SK-N-SH (cell line): ENCODE measurements around the gene CASP12. TPM values are rescaled to one million over a fixed set of nuclear protein-coding genes. Genes with fewer than 3 reads are reported as not detected.

ENCODE experiments used
- CTCF ChIA-PET: fragments of 300-600, 350-600 bp; formaldehyde crosslinking; extraction: SDS; loops from one replicate; lab custom pipeline; 2021; lab: Yijun Ruan, JAX
- POLR2A ChIA-PET: fragments of 350-600 bp; sonication (Branson Sonifier 250); formaldehyde crosslinking; extraction: SDS; loops from one replicate; lab custom pipeline; 2020; ENCODE audit warnings: antibody characterized with exemption, inconsistent platforms; lab: Yijun Ruan, JAX
- DNase-seq: peaks from one replicate; pipeline ENCODE4 v3.0.0; 2012
- H2AFZ ChIP-seq: fragments of 200-600 bp; sonication (generic); 2 replicates; pipeline ENCODE4 v1.8.1; 2016; ENCODE audit warnings: antibody characterized with exemption, mild to moderate bottlenecking, low read depth
- H3F3A ChIP-seq: fragments of 200-600 bp; sonication (generic); replicated peaks from 2 replicates; pipeline ENCODE3; 2016; ENCODE audit warnings: antibody characterized with exemption, mild to moderate bottlenecking; ENCODE audit not compliant: insufficient read depth
- H3K27ac ChIP-seq, 2 experiments: fragments of 200-500 bp in 1 of 2; fragments of 200-600 bp in 1 of 2; sonication (Bioruptor generic) in 1 of 2; sonication (generic), shearing (Covaris generic) in 1 of 2; 2 replicates each; pipeline versions ENCODE4 v1.5.1 to v1.6.1; 2014 to 2016; ENCODE audit warnings: low read depth in 2 of 2, inconsistent platforms in 1 of 2, low read length in 1 of 2, mild to moderate bottlenecking in 1 of 2, mixed read lengths in 1 of 2
- H3K27me3 ChIP-seq: fragments of 200-600 bp; sonication (generic), shearing (Covaris generic); 2 replicates; pipeline ENCODE4 v1.6.1; 2016; ENCODE audit warnings: mixed run types; ENCODE audit not compliant: insufficient read depth
- H3K36me3 ChIP-seq, 2 experiments: fragments of 200-500 bp in 1 of 2; fragments of 200-600 bp in 1 of 2; sonication (Bioruptor generic) in 1 of 2; sonication (generic) in 1 of 2; replicated peaks in 1 of 2; 2 replicates each; pipeline versions ENCODE3 to v1.5.1; 2014 to 2016; ENCODE audit warnings: low read length in 1 of 2, mild to moderate bottlenecking in 1 of 2; ENCODE audit not compliant: insufficient read depth in 2 of 2, control insufficient read depth in 1 of 2
- H3K4me1 ChIP-seq, 2 experiments: fragments of 200-500 bp in 1 of 2; fragments of 200-600 bp in 1 of 2; sonication (Bioruptor generic) in 1 of 2; sonication (generic), shearing (Covaris generic) in 1 of 2; 2 replicates each; pipeline versions ENCODE4 v1.5.1 to v1.6.1; 2014 to 2016; ENCODE audit warnings: low read depth in 1 of 2, low read length in 1 of 2, mixed run types in 1 of 2; ENCODE audit not compliant: insufficient read depth in 2 of 2, control insufficient read depth in 1 of 2
- H3K4me2 ChIP-seq: fragments of 200-600 bp; sonication (generic), shearing (Covaris generic); 2 replicates; pipeline ENCODE4 v1.6.1; 2017; ENCODE audit warnings: mixed run types
- H3K4me3 ChIP-seq, 2 experiments: fragments of 200-500 bp in 1 of 2; fragments of 200-600 bp in 1 of 2; sonication (Bioruptor generic) in 1 of 2; sonication (generic), shearing (Covaris generic) in 1 of 2; 2 replicates each; pipeline versions ENCODE4 v1.5.1 to v1.8.1; 2014 to 2016; ENCODE audit warnings: low read depth in 2 of 2, inconsistent platforms in 1 of 2, low read length in 1 of 2, mild to moderate bottlenecking in 1 of 2, mixed read lengths in 1 of 2, moderate library complexity in 1 of 2
- H3K79me2 ChIP-seq: fragments of 200-600 bp; sonication (generic); 2 replicates; pipeline ENCODE4 v1.8.1; 2017; ENCODE audit warnings: mild to moderate bottlenecking; ENCODE audit not compliant: insufficient read depth
- H3K9ac ChIP-seq: fragments of 200-600 bp; sonication (generic); 2 replicates; pipeline ENCODE4 v1.6.1; 2017; ENCODE audit warnings: mixed run types
- H3K9me2 ChIP-seq: fragments of 200-600 bp; sonication (generic); 2 replicates; pipeline ENCODE4 v1.6.1; 2017; ENCODE audit warnings: mixed run types
- H3K9me3 ChIP-seq: fragments of 200-600 bp; sonication (generic); 2 replicates; pipeline ENCODE4 v1.6.1; 2017; ENCODE audit warnings: mixed run types, mild to moderate bottlenecking, moderate library complexity
- H4K20me1 ChIP-seq: fragments of 200-600 bp; sonication (generic); 2 replicates; pipeline ENCODE4 v1.6.1; 2017; ENCODE audit warnings: mild to moderate bottlenecking, mixed run types; ENCODE audit not compliant: insufficient read depth
- EP300 ChIP-seq, 2 experiments: IDR thresholded peaks; 2 replicates each; pipeline versions ENCODE4 v1.4.0 to v1.6.1; 2012; ENCODE audit warnings: borderline replicate concordance in 1 of 2, low read depth in 1 of 2, low read length in 1 of 2
- EZH2phosphoT487 ChIP-seq: fragments of 200-600 bp; sonication (generic); IDR thresholded peaks from 2 replicates; pipeline ENCODE4 v1.6.1; 2017; ENCODE audit warnings: low read depth, mixed run types, mild to moderate bottlenecking, antibody characterized with exemption, moderate library complexity, borderline replicate concordance
- FOSL2 ChIP-seq: IDR thresholded peaks from 2 replicates; pipeline ENCODE4 v1.4.0; 2012; ENCODE audit warnings: low read depth, mild to moderate bottlenecking, moderate library complexity, borderline replicate concordance
- FOXJ3 ChIP-seq: sonication (generic); formaldehyde crosslinking; IDR thresholded peaks from 2 replicates; pipeline ENCODE4 v1.5.1; 2020; ENCODE audit warnings: mild to moderate bottlenecking, missing genetic modification reagents
- FOXM1 ChIP-seq: IDR thresholded peaks from 2 replicates; pipeline ENCODE4 v1.4.0; 2012; ENCODE audit warnings: low read depth, mild to moderate bottlenecking
- GABPA ChIP-seq: IDR thresholded peaks from 2 replicates; pipeline ENCODE4 v1.4.0; 2012; ENCODE audit warnings: low read depth, mild to moderate bottlenecking
- GATA2 ChIP-seq: sonication (generic); formaldehyde crosslinking; IDR thresholded peaks from 2 replicates; pipeline ENCODE4 v1.5.0; 2020; ENCODE audit warnings: mild to moderate bottlenecking, missing genetic modification reagents
- JUND ChIP-seq: IDR thresholded peaks from 2 replicates; pipeline ENCODE4 v1.4.0; 2012
- MXI1 ChIP-seq: IDR thresholded peaks from 2 replicates; pipeline ENCODE4 v1.6.1; 2012; ENCODE audit warnings: mild to moderate bottlenecking, low read depth, low read length, improper control_type of control experiment
- NFIC ChIP-seq: IDR thresholded peaks from 2 replicates; pipeline ENCODE4 v1.4.0; 2012; ENCODE audit warnings: borderline replicate concordance
- PBX3 ChIP-seq: IDR thresholded peaks from 2 replicates; pipeline ENCODE4; 2012
- RAD21 ChIP-seq: IDR thresholded peaks from 2 replicates; pipeline ENCODE4 v1.6.1; 2012; ENCODE audit warnings: mild to moderate bottlenecking, low read length
- RXRA ChIP-seq: IDR thresholded peaks from 2 replicates; pipeline ENCODE4 v1.4.0; 2012; ENCODE audit warnings: low read depth, mild to moderate bottlenecking, borderline replicate concordance
- SIN3A ChIP-seq: IDR thresholded peaks from 2 replicates; pipeline ENCODE4 v1.6.1; 2012; ENCODE audit warnings: low read depth, mild to moderate bottlenecking, low read length, moderate library complexity, borderline replicate concordance
- SMC3 ChIP-seq: IDR thresholded peaks from 2 replicates; pipeline ENCODE4 v1.6.1; 2012; ENCODE audit warnings: low read depth, low read length, improper control_type of control experiment
- TAF1 ChIP-seq: IDR thresholded peaks from 2 replicates; pipeline ENCODE4 v1.6.1; 2012; ENCODE audit warnings: low read depth, mild to moderate bottlenecking, low read length, moderate library complexity, borderline replicate concordance
- TCF12 ChIP-seq: IDR thresholded peaks from 2 replicates; pipeline ENCODE4 v1.4.0; 2012
- TEAD4 ChIP-seq: IDR thresholded peaks from 2 replicates; pipeline ENCODE4 v1.4.0; 2012; ENCODE audit warnings: mild to moderate bottlenecking, borderline replicate concordance; ENCODE audit not compliant: insufficient read depth
- USF1 ChIP-seq: IDR thresholded peaks from 2 replicates; pipeline ENCODE4 v1.4.0; 2012; ENCODE audit warnings: low read depth, borderline replicate concordance
- YY1 ChIP-seq: IDR thresholded peaks from 2 replicates; pipeline ENCODE4 v1.4.0; 2012; ENCODE audit warnings: low read depth, mild to moderate bottlenecking
- WGBS: methylation state at CpG from one replicate; pipeline ENCODE4 v1.1.6; 2017; ENCODE audit warnings: low lambda C conversion rate; 5-methylcytosine and 5-hydroxymethylcytosine counted together
- polyA plus RNA-seq, 3 experiments: library from polyadenylated mRNA; depleted of rRNA; stranded (reverse); fragments of >200 nt; gene quantifications; 2 replicates each; pipeline ENCODE4 v1.2.3, GENCODE V29; 2012

The CASP12 gene
- polyA plus RNA-seq, 1 of the 3 experiments (the other 2 are of a cell fraction) = not detected

- no peak for DNase-seq
- no peaks in the 10 kb centered on the region for H3K36me3 ChIP-seq
- no peaks in the 10 kb centered on the region for H3K9me3 ChIP-seq
- H3K4me1 ChIP-seq = no peaks in the 10 kb centered on the region
- H3F3A ChIP-seq = no peaks in the 10 kb centered on the region
- ChIA-PET POLR2A (no interaction called here), CTCF (interaction anchor here (0.8 kb wide), 1 partner anchor 22 kb away, joined by 3 read pairs; no protein-coding TSS in a partner anchor)
- no peak overlapping the region for H3K9ac ChIP-seq
- no peaks in the 10 kb centered on the region for H3K9me2 ChIP-seq
- no peaks in the 10 kb centered on the region for H3K27me3 ChIP-seq
- 41% methylated on average over 6 of the region's 6 CpGs for WGBS
- H3K27ac ChIP-seq = no peak overlapping the region
- no peak overlapping the region for H2AFZ ChIP-seq
- no peaks in the 10 kb centered on the region for H4K20me1 ChIP-seq
- no peak overlapping the region for H3K4me3 ChIP-seq
- no peak for TF ChIP-seq NFIC
- TF ChIP-seq TCF12 = no peak
- no peak for TF ChIP-seq YY1
- no peak for TF ChIP-seq PBX3
- TF ChIP-seq FOSL2 = no peak
- no peak for TF ChIP-seq TEAD4
- TF ChIP-seq TAF1 = no peak
- TF ChIP-seq MXI1 = no peak
- TF ChIP-seq USF1 = no peak
- no peak for TF ChIP-seq RAD21
- no peak for TF ChIP-seq GABPA
- no peak for TF ChIP-seq GATA2 (CRISPR knock-in tag)
- no peak for TF ChIP-seq EZH2phosphoT487
- TF ChIP-seq SMC3 = no peak
- no peak for TF ChIP-seq SIN3A
- no peak for TF ChIP-seq FOXM1
- no peak for TF ChIP-seq FOXJ3
- no peak for TF ChIP-seq EP300 (IDR thresholded peaks at IDR 0.05; ENCODE audit: borderline replicate concordance in 1 of 2, low read depth in 1 of 2, low read length in 1 of 2)
- no peak for TF ChIP-seq JUND
- no peak for TF ChIP-seq RXRA
- H3K4me2 ChIP-seq = no peak overlapping the region
- no peaks in the 10 kb centered on the region for H3K79me2 ChIP-seq
Observed at GRCh38 chr11:104925850-104926249, 27.6 kb upstream of the CASP12 start.
